G401.6 (cell line): ENCODE data around the gene PAK2.
A peak's percentile ranks its signal among the peaks of the same experiment; 100 is the strongest.
"Not testable (repeated sequence)": the region's sequence is repeated elsewhere in the genome, so short reads cannot be mapped to it uniquely, and the experiment has no call there.

Experiments used
- FAIRE-seq: peaks from 2 replicates; lab custom pipeline; 2012; peaks lifted over from hg19 to GRCh38; lab: Jason Lieb, UNC

Gene PAK2

DNA sequence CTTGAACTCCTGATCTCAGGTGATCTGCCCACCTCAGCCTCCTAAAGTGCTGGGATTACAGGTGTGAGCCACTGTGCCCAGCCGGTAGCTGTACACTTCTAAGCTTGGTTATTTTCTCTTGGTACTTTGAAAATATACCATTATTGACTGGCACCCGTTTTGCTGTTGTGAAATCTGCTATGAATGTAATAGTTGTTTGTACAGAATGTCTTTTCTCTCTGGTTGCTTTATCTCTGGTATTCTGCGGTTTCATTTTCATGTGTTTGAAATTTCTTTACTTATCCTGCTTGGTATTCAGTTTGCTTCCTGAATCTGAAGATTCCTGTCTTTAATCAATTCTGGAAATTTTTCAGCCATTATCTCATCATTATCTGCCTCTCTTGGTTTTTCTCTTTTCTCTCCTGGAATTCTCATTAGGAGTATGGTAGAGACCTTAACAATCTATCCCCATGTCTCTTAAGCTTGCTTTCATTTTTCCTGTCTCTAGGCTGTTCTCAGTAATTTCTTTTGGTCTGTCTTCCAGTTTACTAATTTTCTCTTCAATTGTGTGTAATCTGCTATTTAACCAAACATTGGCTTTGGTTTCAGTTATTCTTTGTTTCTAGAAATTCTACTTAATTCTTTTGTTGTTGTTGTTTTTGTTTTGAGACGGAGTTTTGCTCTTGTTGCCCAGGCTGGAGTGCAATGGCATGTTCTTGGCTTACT lies 2.8 kb upstream of the PAK2 start:
- FAIRE-seq, result no peak

- no peak for FAIRE-seq
Measured at GRCh38 chr3:196737655-196738054, 2.0 kb upstream of the PAK2 start.

DNA sequence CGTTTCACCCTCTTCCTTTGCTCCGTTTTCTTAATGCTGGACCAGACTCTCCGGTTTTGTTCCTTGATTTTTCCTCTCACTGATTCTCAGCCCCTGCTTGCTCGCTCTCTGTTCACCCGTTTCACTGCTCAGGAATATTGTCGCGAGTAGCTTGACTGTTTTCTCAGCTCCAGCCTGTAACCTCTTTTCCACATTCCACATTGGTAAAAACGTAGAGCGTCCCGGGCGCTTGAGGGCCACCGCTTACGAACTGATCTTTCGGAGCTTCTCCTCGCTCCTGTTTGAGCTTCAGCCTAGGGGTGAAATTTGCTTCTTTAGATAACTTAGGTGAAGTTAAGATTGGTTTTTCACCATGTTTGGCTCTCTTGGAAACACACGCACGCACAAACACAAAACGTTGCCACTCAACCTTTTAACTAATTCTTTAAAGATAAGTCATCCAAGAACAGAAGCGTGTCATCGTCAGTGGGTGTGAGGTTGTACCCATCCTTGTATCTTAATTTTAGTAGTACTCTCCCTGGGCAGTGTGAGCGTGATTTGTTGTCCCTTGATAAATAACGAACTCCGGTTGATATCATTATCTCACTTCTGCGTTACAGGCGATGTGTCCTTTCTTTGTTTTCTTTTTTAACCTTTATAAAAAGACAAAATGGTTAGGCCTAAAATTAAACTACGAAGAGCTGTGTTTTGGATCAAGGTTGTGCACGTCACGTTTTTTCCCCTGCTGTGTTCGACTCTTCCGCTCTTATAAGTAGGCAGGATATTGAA lies 1.0 kb downstream of the PAK2 start:
- no peak for FAIRE-seq

GRCh38 chr3:196741249-196741889 lies 1.7 kb downstream of the PAK2 start:
- peak; percentile 21 for FAIRE-seq

DNA sequence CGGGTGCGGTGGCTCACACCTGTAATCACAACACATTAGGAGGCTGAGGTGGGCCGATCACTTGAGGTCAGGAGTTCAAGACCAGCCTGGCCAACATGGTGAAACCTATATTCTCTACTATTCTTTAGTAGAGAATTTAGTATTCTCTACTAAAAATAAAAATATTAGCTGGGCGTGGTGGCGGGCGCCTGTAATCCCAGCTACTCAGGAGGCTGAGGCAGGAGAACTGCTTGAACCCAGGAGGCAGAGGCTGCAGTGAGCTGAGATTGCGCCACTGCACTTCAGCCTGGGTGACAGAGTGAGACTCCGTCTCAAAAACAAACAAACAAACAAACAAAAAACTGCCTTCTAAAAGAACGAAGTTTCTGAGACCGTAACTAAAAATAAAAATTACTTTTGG lies 3.9 kb downstream of the PAK2 start:
- FAIRE-seq, result not testable (repeated sequence)

GRCh38 chr3:196749125-196749524 lies 9.5 kb downstream of the PAK2 start:
- FAIRE-seq, result no peak

DNA sequence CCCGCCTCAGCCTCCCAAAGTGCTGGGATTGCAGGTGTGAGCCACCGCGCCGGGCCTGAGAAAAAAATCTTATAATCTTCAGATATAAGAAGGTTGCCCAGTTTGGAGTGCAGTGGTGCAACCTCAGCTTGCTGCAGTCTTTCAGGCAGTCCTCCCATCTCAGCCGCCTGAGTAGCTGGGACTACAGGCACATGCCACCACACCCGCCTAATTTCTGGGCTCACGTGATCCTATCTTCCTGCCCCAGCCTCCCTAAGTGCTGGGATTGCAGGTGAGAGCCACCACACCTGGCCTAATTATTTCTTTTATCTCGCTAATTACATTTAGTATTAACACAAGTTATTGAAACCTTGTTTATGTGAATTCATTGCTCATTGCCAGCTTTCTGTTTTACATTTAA lies 13.5 kb downstream of the PAK2 start:
- FAIRE-seq, result no peak

- FAIRE-seq, result no peak
Measured at GRCh38 chr3:196754091-196754981, 14.7 kb downstream of the PAK2 start.

- FAIRE-seq, result no peak
Measured at GRCh38 chr3:196756732-196757131, 17.1 kb downstream of the PAK2 start.

DNA sequence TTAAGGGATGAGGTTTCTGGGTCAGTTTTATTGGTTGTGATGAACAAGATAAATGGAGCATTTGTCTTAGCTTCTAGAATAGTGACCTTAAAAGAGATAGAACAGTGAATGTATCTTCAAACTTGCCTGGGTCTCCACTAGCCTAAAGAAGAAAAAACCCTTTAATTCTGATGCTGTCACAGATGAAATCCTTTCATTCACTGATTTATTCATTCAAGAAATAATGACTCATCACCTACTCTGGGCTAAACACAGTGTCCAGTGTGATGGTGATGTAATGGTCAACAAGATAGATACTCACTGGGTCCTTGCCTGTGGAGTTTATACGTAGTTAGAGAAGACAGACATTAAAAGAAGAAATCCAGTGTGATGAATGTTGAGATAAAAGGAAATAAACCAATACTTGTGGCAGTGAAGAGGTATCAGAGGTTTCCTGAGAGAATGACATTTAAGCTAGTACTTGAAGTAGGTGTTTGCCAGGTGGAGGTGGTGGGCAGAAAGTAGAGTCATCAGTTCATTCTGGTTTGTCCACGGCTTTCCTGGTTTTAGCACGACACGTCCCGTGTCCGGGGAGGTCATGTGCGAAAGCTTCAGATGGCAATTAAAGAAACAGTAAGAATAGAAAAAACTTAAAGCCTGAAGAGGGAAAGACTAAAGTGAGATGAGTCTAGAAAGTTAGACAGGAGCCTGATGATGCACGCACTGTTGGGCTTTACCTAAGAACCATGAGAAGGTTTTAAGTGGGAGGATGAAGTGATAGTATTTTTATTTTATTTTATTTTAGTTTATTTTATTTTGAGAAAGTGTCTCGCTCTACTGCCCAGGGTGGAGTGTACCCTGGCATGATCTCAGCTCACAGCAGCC lies 18.5 kb downstream of the PAK2 start:
- no peak for FAIRE-seq

GRCh38 chr3:196763179-196763578 lies 23.5 kb downstream of the PAK2 start:
- FAIRE-seq, result no peak

GRCh38 chr3:196765454-196765853 lies 25.8 kb downstream of the PAK2 start:
- FAIRE-seq, result no peak

DNA sequence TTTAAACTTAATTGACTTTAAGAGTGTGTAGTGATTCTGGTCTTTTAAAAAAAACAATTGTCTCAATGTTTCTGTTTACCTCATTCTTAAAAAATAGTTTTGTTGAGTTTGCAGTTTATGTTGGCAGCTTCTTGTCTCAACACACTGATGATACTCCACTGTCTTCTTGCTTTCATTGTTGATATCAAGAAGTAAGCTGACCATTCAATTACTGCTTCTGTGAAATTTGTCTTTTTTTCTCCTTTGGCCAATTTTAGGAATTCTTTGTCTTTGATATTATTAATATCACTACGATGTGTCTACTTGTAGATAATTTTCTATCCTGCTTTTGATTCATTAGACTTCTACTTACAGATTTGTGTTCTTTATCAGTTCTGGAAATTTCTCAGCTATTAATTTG lies 31.4 kb downstream of the PAK2 start:
- peak; percentile 66 for FAIRE-seq

GRCh38 chr3:196772102-196772501 lies 32.4 kb downstream of the PAK2 start:
- no peak for FAIRE-seq

GRCh38 chr3:196772897-196773296 lies 33.2 kb downstream of the PAK2 start:
- no peak for FAIRE-seq

GRCh38 chr3:196774191-196774820 lies 34.6 kb downstream of the PAK2 start:
- FAIRE-seq, result no peak

DNA sequence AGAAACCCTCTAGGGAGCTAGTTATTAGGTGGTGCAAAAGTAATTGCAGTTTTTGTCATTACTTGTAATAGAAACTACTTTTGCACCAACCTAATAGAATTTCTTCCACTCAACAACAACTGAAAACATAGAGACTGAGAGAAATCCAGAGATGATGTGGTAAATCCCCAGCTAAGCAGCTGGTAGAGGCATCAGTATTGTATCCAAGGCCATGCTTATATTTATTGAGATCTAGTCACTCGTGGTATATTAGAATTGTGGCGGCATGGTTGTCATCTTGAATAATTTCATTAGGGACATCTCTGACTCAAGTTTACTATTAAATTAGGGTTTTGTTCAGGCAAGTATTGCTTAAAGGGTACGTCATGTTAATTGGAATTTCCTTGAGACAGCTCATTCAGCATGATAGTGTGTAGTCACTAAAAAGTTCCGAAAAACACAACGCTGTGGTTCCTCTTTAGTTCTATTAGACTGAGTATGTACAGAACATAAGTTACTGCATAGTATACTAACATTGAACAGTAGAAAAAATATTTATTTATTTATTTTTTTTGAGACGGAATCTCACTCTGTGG lies 35.3 kb downstream of the PAK2 start:
- FAIRE-seq, result no peak

DNA sequence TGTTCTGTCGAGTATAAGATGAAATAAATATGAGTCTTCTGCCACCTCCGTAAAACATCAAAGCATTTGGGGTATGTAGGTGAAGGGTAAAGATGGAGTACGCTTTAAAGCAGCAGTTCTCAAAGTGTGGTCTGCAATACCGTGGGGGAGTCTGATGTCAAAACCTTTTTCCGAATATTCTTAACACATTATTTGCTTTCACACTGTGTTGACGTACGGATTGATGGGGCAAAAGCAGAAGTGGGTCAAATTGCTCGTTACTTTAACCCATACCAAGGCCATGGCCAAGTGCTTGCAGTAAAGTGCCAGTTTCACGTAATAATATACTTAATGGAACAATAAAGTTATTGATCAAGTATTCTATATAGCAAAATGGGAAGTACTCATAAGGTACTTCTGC lies 36.3 kb downstream of the PAK2 start:
- FAIRE-seq, result no peak

DNA sequence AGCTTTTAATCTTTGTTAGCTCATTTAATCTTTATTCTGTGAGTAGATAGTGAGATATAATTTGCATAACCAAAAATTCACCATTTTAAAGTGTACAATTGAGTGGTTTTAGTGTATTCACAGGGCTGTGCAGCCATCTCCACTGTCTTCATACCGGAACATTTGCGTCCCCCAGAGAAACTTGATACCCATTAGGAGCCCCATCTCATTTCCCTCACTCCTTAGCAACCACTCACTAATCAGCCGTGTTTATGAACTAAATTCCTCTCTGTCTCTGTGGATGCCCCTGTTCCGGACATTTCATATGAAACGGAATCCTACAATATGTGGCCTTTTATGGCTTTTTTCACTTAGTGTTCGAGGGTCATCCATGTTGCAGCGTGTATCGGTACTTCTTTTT lies 38.2 kb downstream of the PAK2 start:
- no peak for FAIRE-seq

DNA sequence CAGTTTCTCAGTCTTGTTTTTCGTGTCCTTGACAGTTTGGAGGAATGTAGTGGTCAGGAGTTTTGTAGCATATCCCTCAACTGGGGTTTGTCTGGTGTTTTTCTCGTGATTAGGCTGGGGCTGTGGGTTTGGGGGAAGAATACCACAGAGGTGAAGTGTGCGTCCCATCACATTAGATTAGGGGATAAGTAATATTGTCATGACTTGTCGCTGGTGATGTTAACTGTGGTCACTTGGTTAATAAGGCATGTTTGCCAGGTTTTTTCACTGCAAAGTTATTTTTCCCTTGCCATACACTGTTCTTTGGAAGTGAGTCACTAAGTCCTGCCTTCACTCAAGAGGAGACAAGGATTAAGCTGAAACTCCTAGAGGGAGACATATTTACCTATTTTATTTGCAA lies 39.1 kb downstream of the PAK2 start:
- no peak for FAIRE-seq

DNA sequence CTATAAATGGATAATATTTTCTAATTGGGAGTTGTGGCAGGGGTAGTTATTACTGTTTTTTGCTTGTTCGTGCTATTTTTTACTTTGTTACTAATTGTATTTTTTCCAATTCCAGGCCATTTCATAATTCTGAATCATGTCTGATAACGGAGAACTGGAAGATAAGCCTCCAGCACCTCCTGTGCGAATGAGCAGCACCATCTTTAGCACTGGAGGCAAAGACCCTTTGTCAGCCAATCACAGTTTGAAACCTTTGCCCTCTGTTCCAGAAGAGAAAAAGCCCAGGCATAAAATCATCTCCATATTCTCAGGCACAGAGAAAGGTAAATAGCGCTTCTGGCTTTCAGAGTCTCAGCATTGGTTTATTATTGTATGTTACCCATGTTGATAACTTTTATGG lies 42.9 kb downstream of the PAK2 start:
- no peak for FAIRE-seq
